ENCODE measurements around the gene ARAP1. TPM values are rescaled to one million over a fixed set of nuclear protein-coding genes. Genes with fewer than 3 reads are reported as not detected.

Gene ARAP1
- total RNA-seq, 1 donor from 2014 or later: 55.1 TPM

- no peaks in the 10 kb centered on the region for H3K9me3 Mint-ChIP-seq (ENCODE audit: unreplicated experiment)
- no peaks in the 10 kb centered on the region for H3K36me3 Mint-ChIP-seq (ENCODE audit: low read depth, unreplicated experiment)
- TF ChIP-seq, protein P1, sequence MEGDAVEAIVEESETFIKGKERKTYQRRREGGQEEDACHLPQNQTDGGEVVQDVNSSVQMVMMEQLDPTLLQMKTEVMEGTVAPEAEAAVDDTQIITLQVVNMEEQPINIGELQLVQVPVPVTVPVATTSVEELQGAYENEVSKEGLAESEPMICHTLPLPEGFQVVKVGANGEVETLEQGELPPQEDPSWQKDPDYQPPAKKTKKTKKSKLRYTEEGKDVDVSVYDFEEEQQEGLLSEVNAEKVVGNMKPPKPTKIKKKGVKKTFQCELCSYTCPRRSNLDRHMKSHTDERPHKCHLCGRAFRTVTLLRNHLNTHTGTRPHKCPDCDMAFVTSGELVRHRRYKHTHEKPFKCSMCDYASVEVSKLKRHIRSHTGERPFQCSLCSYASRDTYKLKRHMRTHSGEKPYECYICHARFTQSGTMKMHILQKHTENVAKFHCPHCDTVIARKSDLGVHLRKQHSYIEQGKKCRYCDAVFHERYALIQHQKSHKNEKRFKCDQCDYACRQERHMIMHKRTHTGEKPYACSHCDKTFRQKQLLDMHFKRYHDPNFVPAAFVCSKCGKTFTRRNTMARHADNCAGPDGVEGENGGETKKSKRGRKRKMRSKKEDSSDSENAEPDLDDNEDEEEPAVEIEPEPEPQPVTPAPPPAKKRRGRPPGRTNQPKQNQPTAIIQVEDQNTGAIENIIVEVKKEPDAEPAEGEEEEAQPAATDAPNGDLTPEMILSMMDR (IDR thresholded peaks at IDR 0.05; ENCODE audit: unreplicated experiment): no peak
- H3K27ac Mint-ChIP-seq (ENCODE audit: unreplicated experiment): peak overlapping the region; percentile 53
- DNase-seq (ENCODE audit: low spot score): no peak
- H3K4me3 Mint-ChIP-seq (ENCODE audit: unreplicated experiment): no peak overlapping the region
- H3K4me1 Mint-ChIP-seq (ENCODE audit: unreplicated experiment): peaks cover 4% of the 10 kb centered on the region
- H3K27me3 Mint-ChIP-seq (ENCODE audit: unreplicated experiment): peaks cover 24% of the 10 kb centered on the region
Observed at GRCh38 chr11:72647882-72648281, 104.3 kb downstream of the ARAP1 start.

DNA sequence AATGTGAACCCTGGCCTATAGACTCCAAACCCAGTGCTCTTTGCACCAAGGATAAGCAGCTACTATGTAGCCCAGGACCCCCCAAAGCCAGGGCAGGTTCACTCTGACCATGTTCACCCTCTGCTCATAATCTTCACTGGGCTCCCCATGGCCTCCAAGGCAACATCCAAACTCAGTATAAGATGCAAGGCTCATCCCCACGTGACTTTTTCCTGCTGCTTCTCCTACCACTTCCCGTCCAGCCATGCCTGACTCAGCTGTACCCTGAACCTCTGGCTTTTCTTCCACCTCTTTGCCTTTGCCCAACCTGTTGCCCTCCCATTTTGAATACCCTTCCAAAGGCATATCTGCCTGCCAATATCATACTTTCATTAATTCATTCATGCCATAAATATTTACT lies 105.7 kb downstream of the ARAP1 start:
- Mint-ChIP-seq H3K9me3 (ENCODE audit: unreplicated experiment) (no peaks in the 10 kb centered on the region), H3K36me3 (ENCODE audit: low read depth, unreplicated experiment) (no peaks in the 10 kb centered on the region), H3K4me1 (ENCODE audit: unreplicated experiment) (peaks cover 4% of the 10 kb centered on the region), H3K27ac (ENCODE audit: unreplicated experiment) (no peak overlapping the region), H3K4me3 (ENCODE audit: unreplicated experiment) (no peak overlapping the region), H3K27me3 (ENCODE audit: unreplicated experiment) (peaks cover 24% of the 10 kb centered on the region)
- TF ChIP-seq, protein P1 (IDR thresholded peaks at IDR 0.05; ENCODE audit: unreplicated experiment): no peak
- DNase-seq (ENCODE audit: low spot score): no peak

GRCh38 chr11:72646024-72646423 lies 106.2 kb downstream of the ARAP1 start:
- H3K4me1 Mint-ChIP-seq (ENCODE audit: unreplicated experiment): peaks cover 4% of the 10 kb centered on the region
- H3K27ac Mint-ChIP-seq (ENCODE audit: unreplicated experiment): no peak overlapping the region
- no peak overlapping the region for H3K4me3 Mint-ChIP-seq (ENCODE audit: unreplicated experiment)
- peaks cover 24% of the 10 kb centered on the region for H3K27me3 Mint-ChIP-seq (ENCODE audit: unreplicated experiment)
- TF ChIP-seq, protein P1 (IDR thresholded peaks at IDR 0.05; ENCODE audit: unreplicated experiment): no peak
- H3K9me3 Mint-ChIP-seq (ENCODE audit: unreplicated experiment): no peaks in the 10 kb centered on the region
- H3K36me3 Mint-ChIP-seq (ENCODE audit: low read depth, unreplicated experiment): no peaks in the 10 kb centered on the region
- DNase-seq (ENCODE audit: low spot score): no peak

GRCh38 chr11:72643547-72643946 lies 108.7 kb downstream of the ARAP1 start:
- TF ChIP-seq, protein P1 (IDR thresholded peaks at IDR 0.05; ENCODE audit: unreplicated experiment): no peak
- Mint-ChIP-seq H3K4me3 (ENCODE audit: unreplicated experiment) (no peak overlapping the region), H3K9me3 (ENCODE audit: unreplicated experiment) (no peaks in the 10 kb centered on the region), H3K36me3 (ENCODE audit: low read depth, unreplicated experiment) (no peaks in the 10 kb centered on the region), H3K27me3 (ENCODE audit: unreplicated experiment) (peaks cover 18% of the 10 kb centered on the region), H3K4me1 (ENCODE audit: unreplicated experiment) (peaks cover 8% of the 10 kb centered on the region), H3K27ac (ENCODE audit: unreplicated experiment) (no peak overlapping the region)
- no peak for DNase-seq (ENCODE audit: low spot score)

DNA sequence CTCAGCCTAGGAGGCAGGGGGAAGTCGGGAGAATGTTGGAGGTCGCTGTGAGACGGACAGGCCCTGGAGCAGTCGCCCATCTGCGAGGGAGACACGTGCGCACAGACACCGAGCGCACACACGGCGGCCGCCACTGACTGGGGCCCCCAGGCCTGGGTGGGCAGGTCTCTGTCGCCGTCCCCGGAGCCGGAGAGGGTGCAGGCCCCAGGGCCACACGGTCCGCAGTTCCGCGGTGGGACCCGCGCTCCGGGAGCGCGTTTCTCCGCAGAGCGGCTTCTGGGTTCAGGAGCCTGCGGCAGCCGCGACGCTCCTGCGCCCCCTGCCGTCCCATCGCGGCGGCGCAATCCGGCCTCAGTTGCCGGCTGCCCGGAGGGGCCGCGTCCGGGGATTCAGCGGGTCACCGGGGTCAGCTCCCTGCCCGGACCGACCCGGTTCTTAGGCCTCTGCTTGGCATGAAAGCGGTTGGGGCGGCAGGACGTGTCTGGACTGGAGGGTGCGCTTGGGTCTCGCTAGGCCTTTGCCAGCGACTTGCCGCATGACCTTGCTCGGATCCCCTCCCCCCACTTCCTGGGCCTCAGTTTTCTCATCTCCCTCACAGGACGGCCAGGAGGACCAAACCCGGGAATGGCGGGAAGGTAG lies 109.2 kb downstream of the ARAP1 start:
- Mint-ChIP-seq H3K4me1 (ENCODE audit: unreplicated experiment) (peaks cover 10% of the 10 kb centered on the region), H3K36me3 (ENCODE audit: low read depth, unreplicated experiment) (no peaks in the 10 kb centered on the region), H3K4me3 (ENCODE audit: unreplicated experiment) (no peak overlapping the region), H3K27ac (ENCODE audit: unreplicated experiment) (no peak overlapping the region), H3K27me3 (ENCODE audit: unreplicated experiment) (peaks cover 19% of the 10 kb centered on the region), H3K9me3 (ENCODE audit: unreplicated experiment) (no peaks in the 10 kb centered on the region)
- TF ChIP-seq, protein P1 (IDR thresholded peaks at IDR 0.05; ENCODE audit: unreplicated experiment): peak; percentile 98
- DNase-seq (ENCODE audit: low spot score): peak; percentile 80
